K562 (cell line): ENCODE results near the gene YIF1A. TPM values are rescaled to one million over a fixed set of nuclear protein-coding genes. Genes with fewer than 3 reads are reported as not detected.

Source experiments
- ATAC-seq: fragments of 200-7000 bp; cut with Tn5 transposase; 3 replicates; pipeline ENCODE4 v1.9.1; 2020; ENCODE audit warnings: moderate library complexity
- BruUV-seq: library from RNA; stranded (reverse); fragments of 400-500 nt; replicated peaks from 2 replicates; lab custom pipeline; 2021; lab: Mats Ljungman, UMichigan
- CTCF ChIA-PET: fragments of 300-600 bp; formaldehyde crosslinking; extraction: SDS; loops from one replicate; lab custom pipeline; 2021; ENCODE audit warnings: low intra/inter-chr PET ratio; lab: Yijun Ruan, JAX
- POLR2A ChIA-PET: fragments of 300-600, 350-650 bp; sonication (Branson Sonifier 250); formaldehyde crosslinking; extraction: SDS; loops from one replicate; lab custom pipeline; 2021; ENCODE audit warnings: antibody characterized with exemption, inconsistent platforms; lab: Yijun Ruan, JAX
- DNase-seq, 4 experiments: peaks; one replicate each; pipeline versions ENCODE4 v3.0.0 to v3.0.0-alpha.2; 2011 to 2018; ENCODE audit warnings: low spot score in 3 of 4, mixed read lengths in 3 of 4; ENCODE audit errors: extremely low read depth in 1 of 4
- FAIRE-seq: peaks from 2 replicates; lab custom pipeline; 2011; peaks lifted over from hg19 to GRCh38; lab: Jason Lieb, UNC
- H2AFZ ChIP-seq: 2 replicates; pipeline ENCODE4 v1.6.0; 2011; ENCODE audit warnings: low read depth, low read length, control low read depth, inconsistent platforms
- H3K27ac ChIP-seq: fragments of 200-600 bp; 3 replicates; pipeline ENCODE4 v1.8.0; 2011; ENCODE audit warnings: low read depth, mild to moderate bottlenecking, control low read depth, inconsistent platforms, low read length, moderate library complexity, mixed read lengths; ENCODE audit errors: extremely low read depth
- H3K27me3 ChIP-seq, 2 experiments: fragments of 300-600 bp in 1 of 2; 2 replicates in 1 of 2; 3 replicates in 1 of 2; pipeline versions ENCODE4 v1.6.0 to v1.8.0; 2011; ENCODE audit warnings: inconsistent platforms in 2 of 2, low read length in 2 of 2, mild to moderate bottlenecking in 1 of 2, mixed read lengths in 1 of 2, moderate library complexity in 1 of 2; ENCODE audit not compliant: control insufficient read depth in 2 of 2, insufficient read depth in 2 of 2
- H3K36me3 ChIP-seq: fragments of 300-600 bp; 3 replicates; pipeline ENCODE4 v1.8.0; 2011; ENCODE audit warnings: mild to moderate bottlenecking, low read length, inconsistent platforms; ENCODE audit not compliant: control insufficient read depth, insufficient read depth
- H3K4me1 ChIP-seq, 2 experiments: fragments of 200-600 bp in 1 of 2; replicated peaks in 1 of 2; 2 replicates in 1 of 2; 3 replicates in 1 of 2; pipeline versions ENCODE4 v1.5.1 to v1.8.0; 2011; ENCODE audit warnings: inconsistent platforms in 2 of 2, low read length in 2 of 2, mild to moderate bottlenecking in 1 of 2, mixed read lengths in 1 of 2, moderate library complexity in 1 of 2; ENCODE audit not compliant: control insufficient read depth in 2 of 2, insufficient read depth in 2 of 2
- H3K4me2 ChIP-seq: 2 replicates; pipeline ENCODE4 v1.6.1; 2011; ENCODE audit warnings: low read length, control low read depth, inconsistent platforms, mixed read lengths; ENCODE audit not compliant: insufficient read depth
- H3K4me3 ChIP-seq: fragments of 200-600 bp; sonication (generic), shearing (Covaris generic); 2 replicates; pipeline ENCODE4 v1.5.1; 2016; ENCODE audit warnings: control low read depth, inconsistent platforms
- H3K79me2 ChIP-seq: fragments of 200-600 bp; 3 replicates; pipeline ENCODE4 v1.8.0; 2011; ENCODE audit warnings: low read length, inconsistent platforms; ENCODE audit not compliant: control insufficient read depth, insufficient read depth
- H3K9ac ChIP-seq, 2 experiments: 2 replicates each; pipeline versions ENCODE4 v1.6.0 to v1.6.1; 2011; ENCODE audit warnings: low read depth in 2 of 2, low read length in 2 of 2, control low read depth in 1 of 2, inconsistent platforms in 1 of 2, mild to moderate bottlenecking in 1 of 2, mixed read lengths in 1 of 2; ENCODE audit not compliant: insufficient read depth in 1 of 2
- H3K9me1 ChIP-seq: one replicate; pipeline ENCODE4 v1.6.0; 2011; ENCODE audit warnings: inconsistent platforms, mild to moderate bottlenecking, low read length, moderate library complexity; ENCODE audit not compliant: control insufficient read depth, insufficient read depth
- H3K9me3 ChIP-seq: replicated peaks from 2 replicates; pipeline ENCODE4 v1.5.1; 2011; ENCODE audit warnings: low read depth, low read length, inconsistent platforms; ENCODE audit not compliant: control insufficient read depth, insufficient read depth
- H4K20me1 ChIP-seq: replicated peaks from 2 replicates; pipeline ENCODE4 v1.6.1; 2011; ENCODE audit warnings: low read length, inconsistent platforms, mixed read lengths; ENCODE audit not compliant: control insufficient read depth, insufficient read depth
- ARID2 ChIP-seq: fragments of 450-650 bp; IDR thresholded peaks from 2 replicates; pipeline ENCODE4 v1.6.1; 2017; ENCODE audit warnings: antibody characterized with exemption, mild to moderate bottlenecking
- CEBPB ChIP-seq: fragments of 450-650 bp; IDR thresholded peaks from 2 replicates; pipeline ENCODE4 v1.6.1; 2016; ENCODE audit warnings: missing genetic modification characterization, missing compliant biosample characterization
- CHD4 ChIP-seq: fragments of 200-600 bp; sonication (generic); IDR thresholded peaks from 3 replicates; pipeline ENCODE4 v1.6.1; 2012; ENCODE audit warnings: low read depth, mild to moderate bottlenecking, mixed read lengths, low read length, inconsistent platforms; ENCODE audit not compliant: insufficient read depth, insufficient replicate concordance, poor library complexity, severe bottlenecking
- MAFG ChIP-seq: fragments of 450-650 bp; conservative IDR thresholded peaks from 2 replicates; pipeline ENCODE4 v1.6.1; 2016; ENCODE audit warnings: missing genetic modification characterization, missing compliant biosample characterization
- SUPT5H ChIP-seq: fragments of 450-650 bp; IDR thresholded peaks from 2 replicates; pipeline ENCODE4 v1.6.1; 2016
- TEAD2 ChIP-seq: fragments of 450-650 bp; IDR thresholded peaks from 2 replicates; pipeline ENCODE4 v1.6.1; 2016; ENCODE audit warnings: missing genetic modification characterization, control low read depth, missing compliant biosample characterization
- WGBS: fragments of 100-300 bp; shearing (Covaris generic); methylation state at CpG from one replicate; pipeline ENCODE4 v1.1.6; 2016; ENCODE audit warnings: low coverage, mixed read lengths; ENCODE audit not compliant: insufficient coverage; ENCODE audit errors: missing lambda C conversion rate; 5-methylcytosine and 5-hydroxymethylcytosine counted together
- in situ Hi-C: fragments of 300-500 bp; cut with MboI; formaldehyde crosslinking; loops from 4 replicates; pipeline ENCODE4 v1.15.0; 2018; ENCODE audit warnings: inconsistent platforms, mixed read lengths
- intact Hi-C: fragments of 100-400 bp; cut with micrococcal nuclease; formaldehyde crosslinking; loops from 2 replicates; pipeline ENCODE4 v1.14.2; 2022
- polyA plus RNA-seq, 8 experiments: library from polyadenylated mRNA; depleted of rRNA in 4 of 8; stranded (reverse) in 5 of 8; unstranded in 3 of 8; fragments of >200 nt; fragmentation: Nextera tagmentation in 2 of 8; fragmentation: Illumina TruSeq in 1 of 8; extraction: Ambion mirVana in 2 of 8; extraction: Trizol in 1 of 8; gene quantifications; 2 replicates each; pipeline versions ENCODE4 v1.2.1 to v1.2.3, GENCODE V29; 2011 to 2014; ENCODE audit warnings: inconsistent platforms in 1 of 8, missing spikeins in 1 of 8
- total RNA-seq, 7 experiments: library from RNA; depleted of rRNA in 6 of 7; stranded (reverse); fragments of >200 nt in 6 of 7; fragmentation: Illumina TruSeq in 2 of 7; extraction: Trizol in 2 of 7; gene quantifications; 2 replicates each; pipeline versions ENCODE4 v1.2.1 to v1.2.3, GENCODE V29; 2011 to 2021; ENCODE audit warnings: low replicate concordance in 1 of 7
- TF ChIP-seq, protein P1 (sequence below), 2 experiments: fragments of 450-650 bp in 1 of 2; sonication (generic) in 1 of 2; formaldehyde crosslinking in 1 of 2; IDR thresholded peaks in 1 of 2; conservative IDR thresholded peaks in 1 of 2; 2 replicates each; pipeline versions ENCODE4 v1.6.1 to v1.8.1; 2016 to 2023; ENCODE audit warnings: mild to moderate bottlenecking in 2 of 2, moderate library complexity in 2 of 2, inconsistent platforms in 1 of 2, missing genetic modification reagents in 1 of 2
- TF ChIP-seq, protein P2 (sequence below): IDR thresholded peaks from 2 replicates; pipeline ENCODE4 v1.6.1; 2014; ENCODE audit warnings: antibody characterized with exemption

YIF1A gene
- total and polyA plus RNA-seq, 9 of the 15 experiments (the other 6 are each of a cell fraction or from before 2014, with no cell fraction given): 8.6 to 121 (median 77.2) TPM

DNA sequence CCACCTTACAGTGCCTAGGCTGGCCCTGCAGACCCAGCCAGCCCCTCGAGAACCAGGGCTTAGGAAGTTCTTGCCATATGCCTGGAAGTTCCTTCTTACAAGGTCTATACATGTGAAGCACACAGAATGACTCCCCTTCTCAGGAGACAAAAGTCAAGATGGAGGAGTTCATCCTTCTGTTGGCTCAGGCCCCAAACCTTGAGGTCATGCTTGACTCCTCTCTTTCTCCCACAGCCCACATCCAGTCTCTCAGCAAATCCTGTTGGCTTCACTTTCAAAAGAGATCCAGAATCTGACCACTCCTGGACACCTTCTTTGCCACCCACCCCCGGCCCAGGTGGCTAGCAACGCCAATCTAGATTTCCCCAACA, 29.6 kb upstream of the YIF1A start:
- no peak for TF ChIP-seq CHD4
- TF ChIP-seq, all 486 proteins: peak for 0
- Histone ChIP-seq H3K27ac (no peak overlapping the region), H3K9ac (no peak overlapping the region), H3K79me2 (no peaks in the 10 kb centered on the region), H3K4me1 (peaks cover 0 to 52% of the 10 kb centered on the region in 2 experiments; a peak in 3 of 5 replicates), H3K9me3 (no peaks in the 10 kb centered on the region), H3K4me2 (no peak overlapping the region), H3K4me3 (no peak overlapping the region), H3K36me3 (no peaks in the 10 kb centered on the region), H2AFZ (no peak overlapping the region), H3K27me3 (no peaks in the 10 kb centered on the region), H3K9me1 (no peaks in the 10 kb centered on the region), H4K20me1 (no peaks in the 10 kb centered on the region)
- WGBS: 19% methylated on average over 3 of the region's 3 CpGs
- ATAC-seq (no peak), FAIRE-seq (no peak), DNase-seq (no peak)
- ChIA-PET POLR2A (interaction anchor here (0.6 to 1.0 kb wide), 2 partner anchors 15 to 17 kb away, joined by 3 read pairs; no protein-coding TSS in a partner anchor), CTCF (no interaction called here)
- intact Hi-C loops: no loop called here
- in situ Hi-C loops: no loop called here
- BruUV-seq: no TSS peak

DNA sequence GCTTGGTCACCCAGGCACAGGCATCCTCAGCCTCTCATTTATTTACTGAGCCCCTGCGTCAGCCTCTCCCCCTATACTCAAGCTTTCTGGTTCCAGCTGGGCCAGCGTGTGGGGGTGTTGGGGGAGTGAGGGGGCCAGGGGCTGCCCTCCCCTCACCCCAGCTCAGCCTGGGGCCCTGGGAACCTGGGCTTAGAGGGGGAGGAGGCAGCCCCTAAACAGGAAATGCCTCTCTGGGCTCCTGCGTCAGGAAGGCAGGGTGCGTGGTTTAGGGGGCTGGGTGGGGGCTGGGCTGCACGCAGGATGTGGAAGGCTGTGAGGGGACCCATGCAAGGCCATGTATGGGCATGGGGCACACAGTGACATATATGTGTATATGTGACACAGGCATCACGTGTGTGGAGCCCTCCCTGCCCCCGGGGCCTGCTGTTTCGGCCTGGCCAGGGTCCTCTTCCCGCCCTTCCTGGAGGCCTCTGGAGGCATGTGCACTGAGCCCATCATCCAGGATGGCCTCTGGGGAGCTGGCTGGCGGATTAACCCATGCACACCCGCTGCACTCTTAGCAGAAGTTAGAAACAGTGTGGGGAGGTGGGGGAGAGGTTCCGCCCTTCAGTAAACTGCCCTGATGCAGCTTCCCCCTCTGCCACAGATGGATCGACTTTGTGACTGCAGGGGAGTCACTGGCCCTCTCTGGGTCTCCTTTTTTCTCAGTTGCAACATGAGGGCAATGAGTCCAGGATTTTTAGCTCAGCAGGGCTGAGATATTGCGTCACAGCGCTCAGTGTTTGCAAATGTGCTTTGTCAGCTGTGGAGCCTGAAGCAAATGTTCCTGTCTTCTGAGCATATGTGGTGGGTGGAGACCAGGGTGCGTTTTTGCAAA, 29.0 kb upstream of the YIF1A start:
- H3K4me1 ChIP-seq: peaks cover 5 to 59% of the 10 kb centered on the region in 2 experiments
- WGBS: 47% methylated on average over 13 of the region's 16 CpGs
- ATAC-seq (no peak), DNase-seq (no peak), FAIRE-seq (no peak)
- no peaks in the 10 kb centered on the region for H3K27me3 ChIP-seq
- BruUV-seq: no TSS peak
- H3K9me1 ChIP-seq: no peaks in the 10 kb centered on the region
- H4K20me1 ChIP-seq: no peaks in the 10 kb centered on the region
- no peak overlapping the region for H2AFZ ChIP-seq
- no peak overlapping the region for H3K27ac ChIP-seq
- H3K4me3 ChIP-seq: no peak overlapping the region
- in situ Hi-C loops: no loop called here
- CTCF ChIA-PET: no interaction called here
- H3K36me3 ChIP-seq: no peaks in the 10 kb centered on the region
- POLR2A ChIA-PET: interaction anchor here (0.6 to 1.0 kb wide), 4 partner anchors 16 to 55 kb away, joined by 3 to 4 read pairs (median 3); no protein-coding TSS in a partner anchor
- H3K79me2 ChIP-seq: no peaks in the 10 kb centered on the region
- no peaks in the 10 kb centered on the region for H3K9me3 ChIP-seq
- no peak overlapping the region for H3K4me2 ChIP-seq
- intact Hi-C loops: no loop called here
- no peak overlapping the region; a peak in 1 of 4 replicates for H3K9ac ChIP-seq
- TF ChIP-seq SUPT5H: no peak
- 0 out of 2 replicates have a peak, but pooled peaks have one; percentile 13 for TF ChIP-seq MAFG (tag)
- no peak for TF ChIP-seq ARID2
- TF ChIP-seq CEBPB (tag): peak; percentile 97
- TF ChIP-seq, protein P1, sequence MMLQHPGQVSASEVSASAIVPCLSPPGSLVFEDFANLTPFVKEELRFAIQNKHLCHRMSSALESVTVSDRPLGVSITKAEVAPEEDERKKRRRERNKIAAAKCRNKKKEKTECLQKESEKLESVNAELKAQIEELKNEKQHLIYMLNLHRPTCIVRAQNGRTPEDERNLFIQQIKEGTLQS (IDR thresholded peaks at IDR 0.05): peak; percentile 72
- TF ChIP-seq, protein P1 (CRISPR knock-in tag; conservative IDR thresholded peaks at IDR 0.05): no peak
- TF ChIP-seq, protein P2, sequence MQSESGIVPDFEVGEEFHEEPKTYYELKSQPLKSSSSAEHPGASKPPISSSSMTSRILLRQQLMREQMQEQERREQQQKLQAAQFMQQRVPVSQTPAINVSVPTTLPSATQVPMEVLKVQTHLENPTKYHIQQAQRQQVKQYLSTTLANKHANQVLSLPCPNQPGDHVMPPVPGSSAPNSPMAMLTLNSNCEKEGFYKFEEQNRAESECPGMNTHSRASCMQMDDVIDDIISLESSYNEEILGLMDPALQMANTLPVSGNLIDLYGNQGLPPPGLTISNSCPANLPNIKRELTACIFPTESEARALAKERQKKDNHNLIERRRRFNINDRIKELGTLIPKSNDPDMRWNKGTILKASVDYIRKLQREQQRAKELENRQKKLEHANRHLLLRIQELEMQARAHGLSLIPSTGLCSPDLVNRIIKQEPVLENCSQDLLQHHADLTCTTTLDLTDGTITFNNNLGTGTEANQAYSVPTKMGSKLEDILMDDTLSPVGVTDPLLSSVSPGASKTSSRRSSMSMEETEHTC: no peak
- no peak for TF ChIP-seq TEAD2 (tag)
